A549 treated with AZD2906 at 1 μM for 4 hours (cell line): ENCODE data around the gene PRR23B. TPM values are rescaled to one million over a fixed set of nuclear protein-coding genes. Genes with fewer than 3 reads are reported as not detected.

Experiments
- total RNA-seq: library from RNA; stranded (reverse); fragments of 200-300 nt; extraction: Qiagen RNA extraction; gene quantifications from 5 replicates; pipeline ENCODE4 v1.2.3, GENCODE V29; 2022

PRR23B gene
- not detected in 5 replicates for total RNA-seq

GRCh38 chr3:139020868-139021234, at the start of gene PRR23B:
Gene PRR23B (minus strand): TSS chr3:139020926. CDS start chr3:139020661, 265 bp downstream.

GRCh38 chr3:139044366-139045210, 23.9 kb upstream of the PRR23B start, which contains the start of gene PRR23C:
Gene PRR23C (minus strand): TSS chr3:139044892. CDS start chr3:139044620, 272 bp downstream.

GRCh38 chr3:139006051-139006716, 14.5 kb downstream of the PRR23B start, which contains the start of gene PRR23A:
Gene PRR23A (minus strand): TSS chr3:139006268. CDS start chr3:139006268, 0 bp downstream.

Other genes with a start within 250 kb of the PRR23B start
- gene PIK3CB, start 186.0 kb downstream of the PRR23B start, total RNA-seq, result 14.7 to 22.0 TPM (median 16.6 TPM) in 5 replicates
- 3.0 to 4.6 TPM (median 4.5 TPM) in 5 replicates for gene FOXL2, start 73.8 kb downstream of the PRR23B start, total RNA-seq
- gene FOXL2NB, start 73.7 kb downstream of the PRR23B start, total RNA-seq, result 0.68 to 1.1 TPM (median 0.95 TPM) in 5 replicates
- gene PRR23A, start 14.7 kb downstream of the PRR23B start, total RNA-seq, result not detected in 5 replicates
- gene PRR23C, start 24.0 kb upstream of the PRR23B start, total RNA-seq, result not detected in 5 replicates